ENCODE data around the gene OR14I1. TPM values are rescaled to one million over a fixed set of nuclear protein-coding genes. Genes with fewer than 3 reads are reported as not detected.

Gene OR14I1
- polyA plus RNA-seq, 2 of the 4 experiments (the other 2 are of a cell fraction), result not detected

DNA sequence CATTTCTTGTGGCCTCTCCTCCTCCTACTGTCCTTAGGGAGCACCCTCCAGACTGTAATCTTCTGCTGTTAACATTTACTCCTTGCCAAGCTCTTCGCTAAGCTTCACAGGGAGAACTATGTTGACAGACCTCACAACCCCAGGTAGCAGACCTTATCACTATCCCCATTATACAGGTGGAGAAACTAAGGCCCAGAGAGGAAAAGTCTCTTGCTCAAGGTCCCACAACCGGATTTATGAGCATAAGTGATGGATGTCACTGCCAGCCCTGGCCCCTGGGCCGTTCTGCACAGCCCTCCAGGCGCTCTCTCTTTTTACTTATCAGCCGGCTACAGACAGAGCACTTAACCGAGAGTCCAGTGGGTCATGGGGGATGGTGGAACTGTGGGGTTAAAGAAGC, 34.9 kb upstream of the OR14I1 start:
- Histone ChIP-seq H3K4me2 (no peak overlapping the region), H3K27ac (no peak overlapping the region), H3K4me3 (no peak overlapping the region), H3K4me1 (no peaks in the 10 kb centered on the region), H3K9me3 (peaks cover 2% of the 10 kb centered on the region; the same call in 1 of the 3 replicates)
- no peak for FAIRE-seq
- CTCF ChIA-PET, result no interaction called here
- WGBS (ENCODE audit: missing lambda C conversion rate), result 13% methylated on average over 6 of the region's 6 CpGs
- ATAC-seq, result no peak
- no peak for DNase-seq (ENCODE audit: low read depth in 1 of 2, low spot score in 1 of 2)
- POLR2A ChIA-PET, result no interaction called here
- TF ChIP-seq RNF2 (IDR thresholded peaks at IDR 0.05; ENCODE audit: borderline replicate concordance, low read depth) (no peak), RARB (CRISPR knock-in tag; IDR thresholded peaks at IDR 0.05) (no peak), HOXA7 (CRISPR knock-in tag; IDR thresholded peaks at IDR 0.05) (no peak), EP300 (IDR thresholded peaks at IDR 0.05) (no peak), TP53 (CRISPR knock-in tag; IDR thresholded peaks at IDR 0.05) (no peak), NR3C1 (IDR thresholded peaks at IDR 0.05) (no peak), ESRRA (IDR thresholded peaks at IDR 0.05; ENCODE audit: borderline replicate concordance, low read length) (no peak), CEBPB (IDR thresholded peaks at IDR 0.05) (no peak), RAD21 (conservative IDR thresholded peaks at IDR 0.05 in 1 of 2, IDR thresholded peaks at IDR 0.05 in 1 of 2) (no peak), MAZ (IDR thresholded peaks at IDR 0.05; ENCODE audit: borderline replicate concordance, low read depth, low read length) (no peak), JUNB (IDR thresholded peaks at IDR 0.05) (no peak)
- TF ChIP-seq, protein P1, sequence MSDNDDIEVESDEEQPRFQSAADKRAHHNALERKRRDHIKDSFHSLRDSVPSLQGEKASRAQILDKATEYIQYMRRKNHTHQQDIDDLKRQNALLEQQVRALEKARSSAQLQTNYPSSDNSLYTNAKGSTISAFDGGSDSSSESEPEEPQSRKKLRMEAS (IDR thresholded peaks at IDR 0.05), result no peak
- TF ChIP-seq, protein P2, sequence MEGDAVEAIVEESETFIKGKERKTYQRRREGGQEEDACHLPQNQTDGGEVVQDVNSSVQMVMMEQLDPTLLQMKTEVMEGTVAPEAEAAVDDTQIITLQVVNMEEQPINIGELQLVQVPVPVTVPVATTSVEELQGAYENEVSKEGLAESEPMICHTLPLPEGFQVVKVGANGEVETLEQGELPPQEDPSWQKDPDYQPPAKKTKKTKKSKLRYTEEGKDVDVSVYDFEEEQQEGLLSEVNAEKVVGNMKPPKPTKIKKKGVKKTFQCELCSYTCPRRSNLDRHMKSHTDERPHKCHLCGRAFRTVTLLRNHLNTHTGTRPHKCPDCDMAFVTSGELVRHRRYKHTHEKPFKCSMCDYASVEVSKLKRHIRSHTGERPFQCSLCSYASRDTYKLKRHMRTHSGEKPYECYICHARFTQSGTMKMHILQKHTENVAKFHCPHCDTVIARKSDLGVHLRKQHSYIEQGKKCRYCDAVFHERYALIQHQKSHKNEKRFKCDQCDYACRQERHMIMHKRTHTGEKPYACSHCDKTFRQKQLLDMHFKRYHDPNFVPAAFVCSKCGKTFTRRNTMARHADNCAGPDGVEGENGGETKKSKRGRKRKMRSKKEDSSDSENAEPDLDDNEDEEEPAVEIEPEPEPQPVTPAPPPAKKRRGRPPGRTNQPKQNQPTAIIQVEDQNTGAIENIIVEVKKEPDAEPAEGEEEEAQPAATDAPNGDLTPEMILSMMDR (IDR thresholded peaks at IDR 0.05), result no peak
- TF ChIP-seq, protein P3, sequence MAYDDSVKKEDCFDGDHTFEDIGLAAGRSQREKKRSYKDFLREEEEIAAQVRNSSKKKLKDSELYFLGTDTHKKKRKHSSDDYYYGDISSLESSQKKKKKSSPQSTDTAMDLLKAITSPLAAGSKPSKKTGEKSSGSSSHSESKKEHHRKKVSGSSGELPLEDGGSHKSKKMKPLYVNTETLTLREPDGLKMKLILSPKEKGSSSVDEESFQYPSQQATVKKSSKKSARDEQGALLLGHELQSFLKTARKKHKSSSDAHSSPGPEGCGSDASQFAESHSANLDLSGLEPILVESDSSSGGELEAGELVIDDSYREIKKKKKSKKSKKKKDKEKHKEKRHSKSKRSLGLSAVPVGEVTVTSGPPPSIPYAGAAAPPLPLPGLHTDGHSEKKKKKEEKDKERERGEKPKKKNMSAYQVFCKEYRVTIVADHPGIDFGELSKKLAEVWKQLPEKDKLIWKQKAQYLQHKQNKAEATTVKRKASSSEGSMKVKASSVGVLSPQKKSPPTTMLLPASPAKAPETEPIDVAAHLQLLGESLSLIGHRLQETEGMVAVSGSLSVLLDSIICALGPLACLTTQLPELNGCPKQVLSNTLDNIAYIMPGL (CRISPR knock-in tag; IDR thresholded peaks at IDR 0.05; ENCODE audit: borderline replicate concordance), result no peak
- TF ChIP-seq, protein P4, sequence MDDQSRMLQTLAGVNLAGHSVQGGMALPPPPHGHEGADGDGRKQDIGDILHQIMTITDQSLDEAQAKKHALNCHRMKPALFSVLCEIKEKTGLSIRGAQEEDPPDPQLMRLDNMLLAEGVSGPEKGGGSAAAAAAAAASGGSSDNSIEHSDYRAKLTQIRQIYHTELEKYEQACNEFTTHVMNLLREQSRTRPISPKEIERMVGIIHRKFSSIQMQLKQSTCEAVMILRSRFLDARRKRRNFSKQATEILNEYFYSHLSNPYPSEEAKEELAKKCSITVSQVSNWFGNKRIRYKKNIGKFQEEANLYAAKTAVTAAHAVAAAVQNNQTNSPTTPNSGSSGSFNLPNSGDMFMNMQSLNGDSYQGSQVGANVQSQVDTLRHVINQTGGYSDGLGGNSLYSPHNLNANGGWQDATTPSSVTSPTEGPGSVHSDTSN (IDR thresholded peaks at IDR 0.05), result no peak

DNA sequence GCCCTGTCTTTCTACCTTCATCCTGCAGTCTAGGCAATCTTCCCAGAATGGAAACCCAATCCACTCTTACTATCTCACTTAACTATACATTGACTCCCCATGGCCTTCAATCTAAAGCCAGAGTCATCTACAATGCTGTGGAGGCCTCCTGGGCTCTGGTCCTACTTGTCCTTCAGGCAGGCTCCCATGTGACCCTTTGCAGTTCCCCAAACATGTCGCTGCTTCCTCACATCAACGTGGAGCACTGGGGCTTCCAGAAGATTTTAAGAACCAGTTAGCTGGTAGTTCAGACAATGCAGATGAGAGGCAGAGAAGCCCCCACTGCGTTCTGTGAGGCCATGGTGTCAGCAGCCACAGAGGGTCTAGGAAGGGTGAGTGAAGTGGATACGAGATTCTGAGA, 34.4 kb upstream of the OR14I1 start:
- no peak overlapping the region for H3K4me2 ChIP-seq
- WGBS (ENCODE audit: missing lambda C conversion rate), result 0% methylated on average over 4 of the region's 4 CpGs
- DNase-seq (ENCODE audit: low read depth in 1 of 2, low spot score in 1 of 2), result no peak
- H3K4me3 ChIP-seq, result no peak overlapping the region
- TF ChIP-seq RNF2 (IDR thresholded peaks at IDR 0.05; ENCODE audit: borderline replicate concordance, low read depth) (no peak), ZSCAN20 (CRISPR knock-in tag; IDR thresholded peaks at IDR 0.05) (no peak), BHLHE40 (IDR thresholded peaks at IDR 0.05; ENCODE audit: low read depth, low read length) (no peak)
- ChIA-PET POLR2A (no interaction called here), CTCF (no interaction called here)
- peaks cover 4% of the 10 kb centered on the region; the same call in 1 of the 3 replicates for H3K9me3 ChIP-seq
- no peak for ATAC-seq
- H3K4me1 ChIP-seq, result no peaks in the 10 kb centered on the region
- no peak overlapping the region for H3K27ac ChIP-seq
- no peak for FAIRE-seq

DNA sequence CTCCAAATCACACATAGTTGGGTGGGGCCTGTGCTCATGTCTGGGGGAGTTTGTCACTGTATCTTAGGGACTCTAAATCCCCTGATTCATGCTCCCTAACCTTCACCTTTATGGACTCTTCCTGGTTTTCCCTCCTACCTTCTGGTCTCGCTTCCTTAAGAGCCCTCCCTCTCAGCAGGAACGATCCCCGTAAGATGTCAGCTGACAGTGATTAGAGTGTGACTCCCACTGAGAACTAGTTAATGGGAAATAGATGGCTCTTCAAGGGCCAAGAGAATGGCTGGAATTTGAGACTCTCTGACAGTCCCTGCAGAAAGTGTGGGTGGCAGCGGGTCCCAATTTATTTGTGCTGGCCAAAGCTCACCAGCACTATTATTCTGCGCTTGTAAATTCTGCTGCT, 31.0 kb upstream of the OR14I1 start:
- ChIA-PET CTCF (no interaction called here), POLR2A (no interaction called here)
- no peak for ATAC-seq
- H3K27ac ChIP-seq, result no peak overlapping the region
- no peak for FAIRE-seq
- H3K4me2 ChIP-seq, result no peak overlapping the region
- TF ChIP-seq NFE2L2 (conservative IDR thresholded peaks at IDR 0.05; ENCODE audit: low read length) (no peak), TP53 (CRISPR knock-in tag; IDR thresholded peaks at IDR 0.05) (no peak), SREBF2 (IDR thresholded peaks at IDR 0.05) (no peak), EHF (CRISPR knock-in tag; IDR thresholded peaks at IDR 0.05) (no peak), CHD4 (IDR thresholded peaks at IDR 0.05; ENCODE audit: borderline replicate concordance) (no peak), CHD2 (IDR thresholded peaks at IDR 0.05; ENCODE audit: low read length, partially characterized antibody) (no peak), ZSCAN20 (CRISPR knock-in tag; IDR thresholded peaks at IDR 0.05) (no peak), CBX8 (IDR thresholded peaks at IDR 0.05) (no peak)
- H3K4me3 ChIP-seq, result no peak overlapping the region
- no peak for DNase-seq (ENCODE audit: low read depth in 1 of 2, low spot score in 1 of 2)
- H3K4me1 ChIP-seq, result no peaks in the 10 kb centered on the region
- H3K9me3 ChIP-seq, result peaks cover 7% of the 10 kb centered on the region; the same call in 1 of the 3 replicates
- WGBS (ENCODE audit: missing lambda C conversion rate), result 23% methylated on average over 5 of the region's 5 CpGs
